Mucosa of descending colon (tissue), 3 donors: ENCODE results near the gene RPLP2. TPM values are rescaled to one million over a fixed set of nuclear protein-coding genes. Genes with fewer than 3 reads are reported as not detected.

ENCODE experiments used
- ATAC-seq: fragments of 200-7000 bp; cut with Tn5 transposase; one replicate; pipeline ENCODE4 v1.9.1; 2020; ENCODE audit warnings: mild to moderate bottlenecking, moderate library complexity
- DNase-seq, 3 donors: peaks; one replicate each; pipeline ENCODE4 v3.0.0-alpha.2; 2020
- H3K36me3 ChIP-seq: fragments of 200-600 bp; one replicate; pipeline ENCODE4 v1.8.0; 2021; ENCODE audit warnings: low read depth, mild to moderate bottlenecking
- H3K4me1 ChIP-seq: fragments of 200-600 bp; one replicate; pipeline ENCODE4 v1.8.0; 2021; ENCODE audit warnings: low read depth, mild to moderate bottlenecking
- H3K4me3 ChIP-seq: fragments of 200-600 bp; one replicate; pipeline ENCODE4 v1.8.0; 2021; ENCODE audit warnings: mild to moderate bottlenecking
- H3K9me3 ChIP-seq: fragments of 200-600 bp; one replicate; pipeline ENCODE4 v1.8.0; 2021; ENCODE audit warnings: mild to moderate bottlenecking
- CTCF ChIP-seq: fragments of 200-600 bp; IDR thresholded peaks from one replicate; pipeline ENCODE4 v1.8.0; 2022; ENCODE audit warnings: antibody characterized with exemption, mild to moderate bottlenecking
- intact Hi-C, 2 donors: fragments of 100-400 bp; cut with DNase I in 1 of 2; cut with micrococcal nuclease in 1 of 2; formaldehyde crosslinking; loops; one replicate each; pipeline versions ENCODE4 v1.11.0 to v1.11.1; 2022; cut with DNase I, micrococcal nuclease
- total RNA-seq, 3 donors: library from RNA; stranded (reverse); fragmentation: NEBNext Ultra II Directional in 2 of 3; extraction: Animal tissue kit (Norgen Biotek cat#: 25700) in 2 of 3; gene quantifications; one replicate each; pipeline versions ENCODE4 v1.2.1 to v1.2.4, GENCODE V29; 2021 to 2023
- donor health status: DM: no; HTN: no; CAD: no; lungs with moderate emphysema.
- donor health status: DM: no; HTN: no; CAD: no.
- donor health status: DM: no; HTN: yes; CAD: no.

Gene RPLP2
- total RNA-seq, 3 donors from 2014 or later: 1,532 to 1,798 (median 1,652) TPM

GRCh38 chr11:778976-779954, 30.5 kb upstream of the RPLP2 start:
- no peak for ATAC-seq
- intact Hi-C loops: no loop called here
- Histone ChIP-seq H3K4me1 (peaks cover 29% of the 10 kb centered on the region), H3K36me3 (no peaks in the 10 kb centered on the region), H3K4me3 (no peak overlapping the region), H3K9me3 (no peaks in the 10 kb centered on the region)
- TF ChIP-seq CTCF: no peak
- DNase-seq: peak in 1 of 3 donors; percentile 51

DNA sequence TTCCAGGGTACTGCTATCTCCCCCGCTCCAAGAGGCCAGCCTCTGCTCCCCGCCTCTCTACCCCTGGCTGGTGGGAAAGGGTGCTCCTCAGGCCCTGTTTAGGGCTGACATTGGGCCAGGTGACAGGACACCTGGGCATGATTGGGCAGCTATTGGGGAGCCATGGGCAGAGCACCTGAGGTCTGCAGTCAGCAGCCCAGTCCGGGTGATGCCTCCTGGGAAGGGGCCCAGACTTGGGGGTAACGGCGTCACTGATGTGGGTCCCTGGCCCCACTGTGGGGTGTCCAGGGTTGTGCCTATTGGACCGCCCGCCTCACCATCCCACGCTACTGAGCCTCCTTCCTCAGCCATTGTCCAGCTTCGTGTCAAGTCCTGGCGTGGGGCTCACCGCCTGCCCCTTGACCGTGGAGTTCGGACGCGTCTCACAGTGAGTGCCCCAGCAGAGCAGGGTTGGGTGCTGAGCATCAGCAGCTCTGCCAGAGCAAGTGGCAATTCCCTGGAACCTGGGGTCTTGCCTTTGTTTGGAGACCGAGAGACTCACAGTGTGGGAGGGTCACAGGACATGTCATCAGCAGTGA, 29.7 kb upstream of the RPLP2 start:
- ATAC-seq (no peak), DNase-seq (peak in 1 of 3 donors; percentile 49)
- TF ChIP-seq CTCF: no peak

DNA sequence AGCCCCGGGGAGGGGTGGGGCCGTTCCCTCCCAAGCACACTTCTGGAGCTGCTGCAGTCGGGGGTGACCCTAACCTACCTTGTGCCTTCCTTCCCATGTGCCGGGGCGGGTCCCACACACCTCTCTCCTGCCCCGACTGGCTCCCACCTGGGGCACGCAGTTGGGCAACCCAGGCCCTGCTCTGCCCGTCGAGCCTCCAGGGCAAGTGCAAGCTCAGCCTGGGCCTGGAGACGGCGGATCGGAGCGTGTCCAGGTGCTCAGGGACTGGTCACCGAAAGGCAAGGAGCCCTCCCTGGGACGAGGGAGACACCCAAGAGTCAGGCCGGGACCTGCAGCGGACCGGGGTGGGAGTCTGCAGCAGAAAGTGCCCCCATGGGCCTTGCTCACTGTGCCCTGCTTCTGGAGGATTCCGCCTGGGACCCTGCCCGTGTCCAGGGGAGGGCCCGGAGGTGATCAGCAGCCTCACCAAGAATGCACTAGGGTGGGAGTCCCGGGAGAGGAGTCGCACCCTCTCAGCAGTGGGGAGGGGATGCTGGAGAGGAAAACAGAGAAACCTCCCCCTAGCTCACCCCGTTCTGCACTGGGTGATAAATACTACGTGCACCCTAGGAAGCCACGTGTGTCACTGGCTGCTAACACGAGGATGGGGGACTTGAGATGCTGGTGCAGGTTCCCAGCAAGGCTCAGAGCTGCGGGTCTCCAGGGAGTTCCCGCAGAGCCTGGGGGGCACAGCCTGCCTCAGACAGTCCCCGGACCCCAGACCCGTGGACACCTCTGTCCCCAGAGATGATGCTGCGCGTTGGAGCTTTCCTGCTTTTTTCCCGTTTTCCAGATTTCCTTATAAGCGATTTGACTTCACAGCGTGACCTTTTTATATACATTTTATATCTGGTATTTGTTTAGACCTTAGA, 27.2 kb upstream of the RPLP2 start:
- no peaks in the 10 kb centered on the region for H3K36me3 ChIP-seq
- peaks cover 13% of the 10 kb centered on the region for H3K4me1 ChIP-seq
- H3K9me3 ChIP-seq: no peaks in the 10 kb centered on the region
- no peak for TF ChIP-seq CTCF
- ATAC-seq (no peak), DNase-seq (peak in 1 of 3 donors; percentile 48)
- intact Hi-C loops: no loop called here
- no peak overlapping the region for H3K4me3 ChIP-seq

More for the DNA sequence above, 29.7 kb upstream of the RPLP2 start:
- Histone ChIP-seq H3K9me3 (no peaks in the 10 kb centered on the region), H3K4me3 (no peak overlapping the region), H3K4me1 (peaks cover 28% of the 10 kb centered on the region), H3K36me3 (no peaks in the 10 kb centered on the region)
- intact Hi-C loops: no loop called here

GRCh38 chr11:783581-784015, 26.2 kb upstream of the RPLP2 start:
- DNase-seq (peak; percentile 81 to 86 (median 85)), ATAC-seq (peak; percentile 92)
- Histone ChIP-seq H3K36me3 (no peaks in the 10 kb centered on the region), H3K9me3 (no peaks in the 10 kb centered on the region), H3K4me1 (peaks cover 7% of the 10 kb centered on the region), H3K4me3 (no peak overlapping the region)
- peak; percentile 61 for TF ChIP-seq CTCF
- intact Hi-C loops: no loop called here
